GM21825 (cell line): Measurements from ENCODE around the gene SYS1.
A peak's percentile ranks its signal among the peaks of the same experiment; 100 is the strongest.

ENCODE experiments used
- ATAC-seq: cut with Tn5 transposase; IDR thresholded peaks from one replicate; pipeline ENCODE4 v1.9.1; 2021; ENCODE audit warnings: mild to moderate bottlenecking, moderate library complexity; ENCODE audit not compliant: unreplicated experiment

The SYS1 gene

GRCh38 chr20:45412653-45413052, 49.7 kb downstream of the SYS1 start:
- ATAC-seq = no peak

- no peak for ATAC-seq
These were observed 50.5 kb downstream of the SYS1 start for GRCh38 chr20:45413479-45413878.

GRCh38 chr20:45415822-45416637, 53.1 kb downstream of the SYS1 start, which contains the start of gene PIGT:
Gene PIGT (plus strand): TSS chr20:45416141. CDS start chr20:45416157, 16 bp downstream.
- peak; percentile 70 for ATAC-seq

GRCh38 chr20:45416917-45417316, 54.0 kb downstream of the SYS1 start:
- no peak for ATAC-seq
